Measurements from ENCODE around the gene CMTM1.

DNA sequence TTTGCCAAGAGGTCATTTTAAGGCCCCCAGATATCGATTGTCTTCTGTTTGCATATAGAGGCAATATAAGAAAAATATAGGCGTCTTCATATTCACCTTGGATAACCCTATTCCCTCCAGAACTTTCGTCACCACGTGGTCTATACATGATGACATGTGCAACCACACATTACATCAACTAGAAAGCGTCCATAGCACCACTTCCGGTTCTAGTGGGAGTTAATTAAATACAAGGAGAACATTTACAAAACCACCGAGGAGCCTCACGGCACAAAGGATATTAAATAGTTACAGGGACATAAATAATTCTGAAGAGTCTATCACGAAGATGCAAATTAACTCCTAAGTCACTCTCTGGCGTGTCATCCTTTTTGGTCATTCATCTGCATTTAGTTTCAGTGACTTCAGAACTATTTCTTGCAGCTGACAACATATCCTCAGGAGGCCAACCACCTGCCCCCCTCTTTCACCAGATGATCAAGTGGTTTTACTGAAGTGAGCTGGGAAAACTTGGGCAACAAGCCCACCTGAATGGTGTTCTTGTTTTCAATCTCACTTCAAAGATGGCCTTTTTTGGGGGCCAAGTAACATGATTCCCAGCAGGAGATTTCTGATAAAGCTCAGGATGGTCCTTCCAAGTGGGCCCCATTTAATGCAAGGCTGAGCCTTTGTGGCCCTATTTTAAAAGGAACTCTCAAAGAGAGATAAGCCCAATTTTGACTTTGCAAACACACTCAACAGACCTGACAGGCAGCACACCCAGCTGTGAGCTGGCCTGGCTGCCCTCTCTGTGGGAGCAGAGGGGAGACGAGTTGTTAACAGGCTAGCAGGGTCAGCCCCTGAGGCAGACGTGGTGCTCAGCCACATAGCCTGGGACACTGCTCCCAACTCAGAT lies 53.5 kb downstream of the CMTM1 start:
- TF ChIP-seq EZH2phosphoT487 (IDR thresholded peaks at IDR 0.05; ENCODE audit: unreplicated experiment) (no peak), EZH2 (IDR thresholded peaks at IDR 0.05; ENCODE audit: low read depth, unreplicated experiment) (no peak), POLR2AphosphoS5 (IDR thresholded peaks at IDR 0.05; ENCODE audit: low read depth) (no peak), ZNF331 (CRISPR knock-in tag; IDR thresholded peaks at IDR 0.05; ENCODE audit: low read depth) (no peak), ZNF114 (CRISPR knock-in tag; IDR thresholded peaks at IDR 0.05) (no peak), NANOG (IDR thresholded peaks at IDR 0.05; ENCODE audit: borderline replicate concordance) (no peak), JUNB (IDR thresholded peaks at IDR 0.05; ENCODE audit: unreplicated experiment) (no peak)
- TF ChIP-seq, protein P1, sequence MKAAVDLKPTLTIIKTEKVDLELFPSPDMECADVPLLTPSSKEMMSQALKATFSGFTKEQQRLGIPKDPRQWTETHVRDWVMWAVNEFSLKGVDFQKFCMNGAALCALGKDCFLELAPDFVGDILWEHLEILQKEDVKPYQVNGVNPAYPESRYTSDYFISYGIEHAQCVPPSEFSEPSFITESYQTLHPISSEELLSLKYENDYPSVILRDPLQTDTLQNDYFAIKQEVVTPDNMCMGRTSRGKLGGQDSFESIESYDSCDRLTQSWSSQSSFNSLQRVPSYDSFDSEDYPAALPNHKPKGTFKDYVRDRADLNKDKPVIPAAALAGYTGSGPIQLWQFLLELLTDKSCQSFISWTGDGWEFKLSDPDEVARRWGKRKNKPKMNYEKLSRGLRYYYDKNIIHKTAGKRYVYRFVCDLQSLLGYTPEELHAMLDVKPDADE (IDR thresholded peaks at IDR 0.05): no peak
- TF ChIP-seq, protein P2, sequence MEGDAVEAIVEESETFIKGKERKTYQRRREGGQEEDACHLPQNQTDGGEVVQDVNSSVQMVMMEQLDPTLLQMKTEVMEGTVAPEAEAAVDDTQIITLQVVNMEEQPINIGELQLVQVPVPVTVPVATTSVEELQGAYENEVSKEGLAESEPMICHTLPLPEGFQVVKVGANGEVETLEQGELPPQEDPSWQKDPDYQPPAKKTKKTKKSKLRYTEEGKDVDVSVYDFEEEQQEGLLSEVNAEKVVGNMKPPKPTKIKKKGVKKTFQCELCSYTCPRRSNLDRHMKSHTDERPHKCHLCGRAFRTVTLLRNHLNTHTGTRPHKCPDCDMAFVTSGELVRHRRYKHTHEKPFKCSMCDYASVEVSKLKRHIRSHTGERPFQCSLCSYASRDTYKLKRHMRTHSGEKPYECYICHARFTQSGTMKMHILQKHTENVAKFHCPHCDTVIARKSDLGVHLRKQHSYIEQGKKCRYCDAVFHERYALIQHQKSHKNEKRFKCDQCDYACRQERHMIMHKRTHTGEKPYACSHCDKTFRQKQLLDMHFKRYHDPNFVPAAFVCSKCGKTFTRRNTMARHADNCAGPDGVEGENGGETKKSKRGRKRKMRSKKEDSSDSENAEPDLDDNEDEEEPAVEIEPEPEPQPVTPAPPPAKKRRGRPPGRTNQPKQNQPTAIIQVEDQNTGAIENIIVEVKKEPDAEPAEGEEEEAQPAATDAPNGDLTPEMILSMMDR (conservative IDR thresholded peaks at IDR 0.05; ENCODE audit: low read depth in 2 of 2): no peak
- TF ChIP-seq, protein P3, sequence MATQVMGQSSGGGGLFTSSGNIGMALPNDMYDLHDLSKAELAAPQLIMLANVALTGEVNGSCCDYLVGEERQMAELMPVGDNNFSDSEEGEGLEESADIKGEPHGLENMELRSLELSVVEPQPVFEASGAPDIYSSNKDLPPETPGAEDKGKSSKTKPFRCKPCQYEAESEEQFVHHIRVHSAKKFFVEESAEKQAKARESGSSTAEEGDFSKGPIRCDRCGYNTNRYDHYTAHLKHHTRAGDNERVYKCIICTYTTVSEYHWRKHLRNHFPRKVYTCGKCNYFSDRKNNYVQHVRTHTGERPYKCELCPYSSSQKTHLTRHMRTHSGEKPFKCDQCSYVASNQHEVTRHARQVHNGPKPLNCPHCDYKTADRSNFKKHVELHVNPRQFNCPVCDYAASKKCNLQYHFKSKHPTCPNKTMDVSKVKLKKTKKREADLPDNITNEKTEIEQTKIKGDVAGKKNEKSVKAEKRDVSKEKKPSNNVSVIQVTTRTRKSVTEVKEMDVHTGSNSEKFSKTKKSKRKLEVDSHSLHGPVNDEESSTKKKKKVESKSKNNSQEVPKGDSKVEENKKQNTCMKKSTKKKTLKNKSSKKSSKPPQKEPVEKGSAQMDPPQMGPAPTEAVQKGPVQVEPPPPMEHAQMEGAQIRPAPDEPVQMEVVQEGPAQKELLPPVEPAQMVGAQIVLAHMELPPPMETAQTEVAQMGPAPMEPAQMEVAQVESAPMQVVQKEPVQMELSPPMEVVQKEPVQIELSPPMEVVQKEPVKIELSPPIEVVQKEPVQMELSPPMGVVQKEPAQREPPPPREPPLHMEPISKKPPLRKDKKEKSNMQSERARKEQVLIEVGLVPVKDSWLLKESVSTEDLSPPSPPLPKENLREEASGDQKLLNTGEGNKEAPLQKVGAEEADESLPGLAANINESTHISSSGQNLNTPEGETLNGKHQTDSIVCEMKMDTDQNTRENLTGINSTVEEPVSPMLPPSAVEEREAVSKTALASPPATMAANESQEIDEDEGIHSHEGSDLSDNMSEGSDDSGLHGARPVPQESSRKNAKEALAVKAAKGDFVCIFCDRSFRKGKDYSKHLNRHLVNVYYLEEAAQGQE (IDR thresholded peaks at IDR 0.05; ENCODE audit: unreplicated experiment): no peak
